CD14-positive monocyte (primary cell): ENCODE results near the gene THSD7B. TPM values are rescaled to one million over a fixed set of nuclear protein-coding genes. Genes with fewer than 3 reads are reported as not detected.

Experiments used
- DNase-seq, 3 donors: peaks; one replicate each; pipeline ENCODE4 v3.0.0-alpha.2; 2011 to 2022
- H2AFZ ChIP-seq: 2 replicates; pipeline ENCODE4 v1.6.0; 2012; ENCODE audit warnings: mild to moderate bottlenecking, low read depth, low read length, inconsistent platforms; ENCODE audit not compliant: insufficient read depth, poor library complexity, severe bottlenecking
- H3K27ac ChIP-seq, 2 donors: 1 replicate in 1 of 2; 2 replicates in 1 of 2; pipeline ENCODE4 v1.5.1; 2012 to 2013; ENCODE audit warnings: low read length in 2 of 2, control low read depth in 1 of 2, inconsistent platforms in 1 of 2, low read depth in 1 of 2, mild to moderate bottlenecking in 1 of 2
- H3K27me3 ChIP-seq, 2 donors: one replicate each; pipeline versions ENCODE4 v1.6.0 to v1.6.1; 2011 to 2013; ENCODE audit warnings: low read length in 2 of 2; ENCODE audit not compliant: control insufficient read depth in 2 of 2, insufficient read depth in 2 of 2
- H3K36me3 ChIP-seq, 2 donors: replicated peaks in 1 of 2; 1 replicate in 1 of 2; 2 replicates in 1 of 2; pipeline versions ENCODE4 v1.5.1 to v1.6.1; 2012 to 2013; ENCODE audit warnings: low read length in 2 of 2, control low read depth in 1 of 2, inconsistent platforms in 1 of 2, mild to moderate bottlenecking in 1 of 2; ENCODE audit not compliant: insufficient read depth in 2 of 2, control insufficient read depth in 1 of 2
- H3K4me1 ChIP-seq, 2 donors: 1 replicate in 1 of 2; 2 replicates in 1 of 2; pipeline versions ENCODE4 v1.5.1 to v1.6.1; 2012 to 2013; ENCODE audit warnings: low read length in 2 of 2, control low read depth in 1 of 2, inconsistent platforms in 1 of 2, mild to moderate bottlenecking in 1 of 2, moderate library complexity in 1 of 2; ENCODE audit not compliant: insufficient read depth in 2 of 2, control insufficient read depth in 1 of 2
- H3K4me2 ChIP-seq: replicated peaks from 2 replicates; pipeline ENCODE3; 2012; ENCODE audit warnings: low read length, moderate library complexity, mild to moderate bottlenecking; ENCODE audit not compliant: poor library complexity, severe bottlenecking; ENCODE audit errors: extremely low read depth
- H3K4me3 ChIP-seq, 3 experiments: fragments of 200-600 bp in 1 of 3; sonication (generic) in 1 of 3; replicated peaks in 1 of 3; 1 replicate in 2 of 3; 2 replicates in 1 of 3; pipeline ENCODE4 v1.5.1; 2011 to 2013; ENCODE audit warnings: low read length in 3 of 3, mild to moderate bottlenecking in 3 of 3, control low read depth in 2 of 3, low read depth in 2 of 3, inconsistent platforms in 1 of 3, moderate library complexity in 1 of 3
- H3K79me2 ChIP-seq: 2 replicates; pipeline ENCODE4 v1.6.0; 2012; ENCODE audit warnings: mild to moderate bottlenecking, control low read depth, inconsistent platforms, low read length, moderate library complexity; ENCODE audit not compliant: insufficient read depth
- H3K9ac ChIP-seq: 2 replicates; pipeline ENCODE4 v1.6.0; 2017; ENCODE audit warnings: low read length, mild to moderate bottlenecking; ENCODE audit not compliant: insufficient read depth, poor library complexity, severe bottlenecking
- H3K9me3 ChIP-seq, 2 donors: replicated peaks in 1 of 2; 1 replicate in 1 of 2; 2 replicates in 1 of 2; pipeline versions ENCODE4 v1.5.1 to v1.6.1; 2012 to 2013; ENCODE audit warnings: low read length in 2 of 2, control low read depth in 1 of 2; ENCODE audit not compliant: control insufficient read depth in 1 of 2, insufficient read depth in 1 of 2
- H4K20me1 ChIP-seq: 2 replicates; pipeline ENCODE4 v1.6.0; 2012; ENCODE audit warnings: mild to moderate bottlenecking, low read length, control low read depth, moderate library complexity; ENCODE audit not compliant: insufficient read depth
- H3K27ac Mint-ChIP-seq, 7 donors: one replicate each; pipeline ENCODE4 v1.8.0; 2020; ENCODE audit warnings: mild to moderate bottlenecking in 7 of 7, mixed read lengths in 7 of 7, moderate library complexity in 6 of 7, inconsistent platforms in 2 of 7
- H3K27me3 Mint-ChIP-seq, 3 donors: one replicate each; pipeline ENCODE4 v1.8.0; 2021 to 2022; ENCODE audit warnings: low read depth in 3 of 3, mild to moderate bottlenecking in 3 of 3, mixed read lengths in 3 of 3, moderate library complexity in 3 of 3, inconsistent platforms in 1 of 3
- H3K36me3 Mint-ChIP-seq, 2 donors: one replicate each; pipeline ENCODE4 v1.8.0; 2020; ENCODE audit warnings: mixed read lengths in 2 of 2, inconsistent platforms in 1 of 2, mild to moderate bottlenecking in 1 of 2
- H3K4me1 Mint-ChIP-seq: one replicate; pipeline ENCODE4 v1.8.0; 2020; ENCODE audit warnings: mild to moderate bottlenecking, mixed read lengths
- H3K4me3 Mint-ChIP-seq, 2 donors: one replicate each; pipeline ENCODE4 v1.8.0; 2020; ENCODE audit warnings: mild to moderate bottlenecking in 2 of 2, mixed read lengths in 2 of 2, moderate library complexity in 1 of 2
- H3K9me3 Mint-ChIP-seq, 7 donors: one replicate each; pipeline ENCODE4 v1.8.0; 2020 to 2022; ENCODE audit warnings: mixed read lengths in 7 of 7, mild to moderate bottlenecking in 6 of 7, moderate library complexity in 6 of 7, inconsistent platforms in 2 of 7
- CTCF ChIP-seq: fragments of 200-600 bp; IDR thresholded peaks from one replicate; pipeline ENCODE4 v1.8.0; 2022; ENCODE audit warnings: antibody characterized with exemption, mild to moderate bottlenecking
- WGBS: methylation state at CpG from one replicate; pipeline ENCODE4 v1.1.5; 2013; ENCODE audit warnings: missing lambda C conversion rate; ENCODE audit not compliant: insufficient coverage; 5-methylcytosine and 5-hydroxymethylcytosine counted together
- intact Hi-C, 2 donors: fragments of 100-400 bp; cut with micrococcal nuclease; formaldehyde crosslinking; loops; one replicate each; pipeline versions ENCODE4 v1.15.0 to v1.15.1; 2023
- polyA plus RNA-seq, 3 donors: library from polyadenylated mRNA; depleted of rRNA in 1 of 3; unstranded in 2 of 3; stranded (reverse) in 1 of 3; fragments of 300-500 nt in 2 of 3; fragments of >200 nt in 1 of 3; fragmentation: Illumina TruSeq in 2 of 3; gene quantifications; 1 replicate in 2 of 3; 2 replicates in 1 of 3; pipeline ENCODE4 v1.2.3, GENCODE V29; 2012 to 2021

THSD7B gene
- polyA plus RNA-seq, 3 donors, result not detected

GRCh38 chr2:137590102-137590501 is 824.8 kb downstream of the THSD7B start:
- Histone ChIP-seq H3K36me3 (no peaks in the 10 kb centered on the region), H3K27me3 (no peaks in the 10 kb centered on the region), H4K20me1 (no peaks in the 10 kb centered on the region), H3K9ac (no peak overlapping the region), H3K4me2 (no peak overlapping the region), H3K9me3 (peaks cover 0 to 12% of the 10 kb centered on the region in 2 donors), H3K79me2 (no peaks in the 10 kb centered on the region), H3K4me1 (no peaks in the 10 kb centered on the region), H3K4me3 (no peak overlapping the region), H3K27ac (no peak overlapping the region), H2AFZ (no peak overlapping the region)
- TF ChIP-seq CTCF, result no peak
- intact Hi-C loops, result no loop called here
- no peak for DNase-seq
- Mint-ChIP-seq H3K36me3 (no peaks in the 10 kb centered on the region), H3K4me3 (no peak overlapping the region), H3K9me3 (peaks cover 2 to 13% (median 8%) of the 10 kb centered on the region in 7 donors), H3K27me3 (peaks cover 0 to 2% (median 1%) of the 10 kb centered on the region in 3 donors), H3K4me1 (no peaks in the 10 kb centered on the region), H3K27ac (no peak overlapping the region)

- Mint-ChIP-seq H3K27ac (no peak overlapping the region), H3K27me3 (peaks cover 0 to 1% (median 0%) of the 10 kb centered on the region in 3 donors), H3K9me3 (peaks cover 0 to 8% (median 0%) of the 10 kb centered on the region in 7 donors), H3K36me3 (no peaks in the 10 kb centered on the region), H3K4me1 (no peaks in the 10 kb centered on the region), H3K4me3 (no peak overlapping the region)
- 86% methylated on average over 1 of the region's 2 CpGs for WGBS
- Histone ChIP-seq H4K20me1 (no peaks in the 10 kb centered on the region), H3K9ac (no peak overlapping the region), H3K27ac (no peak overlapping the region), H2AFZ (no peak overlapping the region), H3K27me3 (no peaks in the 10 kb centered on the region), H3K36me3 (no peaks in the 10 kb centered on the region), H3K4me1 (no peaks in the 10 kb centered on the region), H3K9me3 (no peaks in the 10 kb centered on the region), H3K79me2 (no peaks in the 10 kb centered on the region), H3K4me3 (no peak overlapping the region), H3K4me2 (no peak overlapping the region)
- intact Hi-C loops, result no loop called here
- no peak for TF ChIP-seq CTCF
- DNase-seq, result no peak
These were observed 842.5 kb downstream of the THSD7B start for GRCh38 chr2:137607722-137608318.
